Medulla oblongata (tissue), 1 donor: ENCODE measurements around the gene XPNPEP1.

Experiments
- DNase-seq: peaks from one replicate; pipeline ENCODE4 v3.0.0-alpha.2; 2015; ENCODE audit errors: extremely low spot score

XPNPEP1 gene

GRCh38 chr10:109863775-109864174 lies 59.5 kb downstream of the XPNPEP1 start:
- no peak for DNase-seq

- no peak for DNase-seq
Measured at GRCh38 chr10:109862738-109863137, 60.6 kb downstream of the XPNPEP1 start.

- peak; percentile 30 for DNase-seq
Measured at GRCh38 chr10:109862041-109862440, 61.3 kb downstream of the XPNPEP1 start.

- DNase-seq: no peak
Measured at GRCh38 chr10:109861081-109861480, 62.2 kb downstream of the XPNPEP1 start.

GRCh38 chr10:109859221-109859620 lies 64.1 kb downstream of the XPNPEP1 start:
- DNase-seq: no peak

- no peak for DNase-seq
Measured at GRCh38 chr10:109855746-109856145, 67.6 kb downstream of the XPNPEP1 start.

GRCh38 chr10:109853921-109854320 lies 69.4 kb downstream of the XPNPEP1 start:
- no peak for DNase-seq

- DNase-seq: peak; percentile 91
Measured at GRCh38 chr10:109852475-109853037, 70.8 kb downstream of the XPNPEP1 start.

GRCh38 chr10:109851616-109852474 lies 71.5 kb downstream of the XPNPEP1 start:
- no peak for DNase-seq

GRCh38 chr10:109846832-109847231 lies 76.5 kb downstream of the XPNPEP1 start:
- no peak for DNase-seq

- DNase-seq: no peak
Measured at GRCh38 chr10:109845308-109845707, 78.0 kb downstream of the XPNPEP1 start.

GRCh38 chr10:109838592-109839244 lies 84.6 kb downstream of the XPNPEP1 start:
- no peak for DNase-seq

- no peak for DNase-seq
Measured at GRCh38 chr10:109837384-109837783, 85.9 kb downstream of the XPNPEP1 start.

- no peak for DNase-seq
Measured at GRCh38 chr10:109835257-109835656, 88.1 kb downstream of the XPNPEP1 start.

GRCh38 chr10:109831846-109832245 lies 91.5 kb downstream of the XPNPEP1 start:
- DNase-seq: no peak

- DNase-seq: no peak
Measured at GRCh38 chr10:109824206-109824605, 99.1 kb downstream of the XPNPEP1 start.

GRCh38 chr10:109823196-109823595 lies 100.1 kb downstream of the XPNPEP1 start:
- no peak for DNase-seq

GRCh38 chr10:109821672-109822071 lies 101.6 kb downstream of the XPNPEP1 start:
- DNase-seq: no peak

GRCh38 chr10:109820620-109821405 lies 102.5 kb downstream of the XPNPEP1 start:
- no peak for DNase-seq

GRCh38 chr10:109819807-109820206 lies 103.5 kb downstream of the XPNPEP1 start:
- DNase-seq: no peak
